ENCODE results near the gene DOCK3.

DNA sequence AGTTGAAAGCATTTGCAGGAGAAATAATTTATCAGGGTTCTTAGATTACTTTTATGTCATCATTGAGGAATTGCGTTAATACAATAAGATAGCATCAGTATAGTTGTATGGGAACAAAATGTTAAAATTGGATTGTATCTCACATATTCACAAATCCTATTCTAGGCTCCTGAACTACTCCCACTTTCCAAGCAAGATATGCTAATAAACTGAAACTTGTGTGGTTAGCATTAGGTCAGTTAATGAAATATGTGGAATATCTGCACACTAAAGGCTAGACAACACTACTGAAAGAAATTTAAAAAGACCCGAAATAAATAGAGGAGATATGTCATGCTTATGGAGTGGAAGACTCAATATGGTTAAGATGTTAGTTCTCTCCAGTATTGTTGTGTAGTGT, 272.7 kb downstream of the DOCK3 start:
- TF ChIP-seq POLR2A (IDR thresholded peaks at IDR 0.05): no peak
- TF ChIP-seq, protein P1, sequence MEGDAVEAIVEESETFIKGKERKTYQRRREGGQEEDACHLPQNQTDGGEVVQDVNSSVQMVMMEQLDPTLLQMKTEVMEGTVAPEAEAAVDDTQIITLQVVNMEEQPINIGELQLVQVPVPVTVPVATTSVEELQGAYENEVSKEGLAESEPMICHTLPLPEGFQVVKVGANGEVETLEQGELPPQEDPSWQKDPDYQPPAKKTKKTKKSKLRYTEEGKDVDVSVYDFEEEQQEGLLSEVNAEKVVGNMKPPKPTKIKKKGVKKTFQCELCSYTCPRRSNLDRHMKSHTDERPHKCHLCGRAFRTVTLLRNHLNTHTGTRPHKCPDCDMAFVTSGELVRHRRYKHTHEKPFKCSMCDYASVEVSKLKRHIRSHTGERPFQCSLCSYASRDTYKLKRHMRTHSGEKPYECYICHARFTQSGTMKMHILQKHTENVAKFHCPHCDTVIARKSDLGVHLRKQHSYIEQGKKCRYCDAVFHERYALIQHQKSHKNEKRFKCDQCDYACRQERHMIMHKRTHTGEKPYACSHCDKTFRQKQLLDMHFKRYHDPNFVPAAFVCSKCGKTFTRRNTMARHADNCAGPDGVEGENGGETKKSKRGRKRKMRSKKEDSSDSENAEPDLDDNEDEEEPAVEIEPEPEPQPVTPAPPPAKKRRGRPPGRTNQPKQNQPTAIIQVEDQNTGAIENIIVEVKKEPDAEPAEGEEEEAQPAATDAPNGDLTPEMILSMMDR (IDR thresholded peaks at IDR 0.05): no peak
